SH-SY5Y (cell line): ENCODE measurements around the gene TBC1D17.

Experiments used
- GATA2 ChIP-seq: IDR thresholded peaks from 2 replicates; pipeline ENCODE4 v1.6.1; 2011; ENCODE audit warnings: mild to moderate bottlenecking, low read depth, low read length
- GATA3 ChIP-seq: IDR thresholded peaks from 2 replicates; pipeline ENCODE4 v1.6.1; 2011; ENCODE audit warnings: low read depth, mild to moderate bottlenecking, low read length, moderate library complexity

DNA sequence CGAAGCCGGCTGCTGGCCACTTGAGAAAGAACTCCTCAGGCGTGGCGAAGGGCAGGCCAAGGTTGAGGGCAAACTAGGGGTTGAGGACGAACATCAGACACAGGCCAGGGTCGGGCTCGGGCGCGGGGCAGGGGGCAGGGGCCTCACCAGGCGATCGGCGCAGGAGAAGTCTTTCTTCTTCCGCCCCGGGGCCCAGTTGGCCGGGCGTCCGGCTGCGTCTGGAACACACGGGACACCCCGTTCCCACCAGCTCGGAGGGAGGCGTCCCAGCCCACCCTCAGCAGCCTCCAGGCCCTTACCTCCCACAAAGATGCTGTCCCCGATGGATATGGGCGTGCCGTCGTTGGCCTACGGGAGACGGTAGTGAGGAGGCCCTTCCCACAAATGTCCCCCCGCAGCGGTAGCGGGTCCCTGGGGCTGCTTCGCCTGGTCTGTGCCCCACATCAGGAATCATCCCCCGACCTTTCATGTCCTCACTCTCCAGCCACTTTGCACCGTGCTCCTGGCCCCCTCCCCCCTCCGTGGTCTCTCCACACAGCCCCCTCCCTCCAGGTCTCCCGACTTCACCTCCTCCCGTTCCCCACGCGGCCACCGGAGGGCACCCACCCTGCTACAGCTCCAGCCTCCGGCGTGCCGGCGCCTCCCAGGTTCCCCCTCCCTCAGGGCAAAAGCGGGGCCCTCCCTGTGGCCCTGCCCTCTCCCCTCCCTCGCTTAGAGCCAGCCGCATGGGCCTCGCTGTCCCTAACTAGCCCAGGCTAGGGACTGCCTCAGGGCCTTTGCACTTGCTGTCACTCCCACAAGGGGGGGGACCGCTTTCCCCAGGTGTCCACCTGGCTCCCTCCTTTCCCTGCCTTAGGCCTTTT, 14.9 kb upstream of the TBC1D17 start:
- TF ChIP-seq GATA2 (no peak), GATA3 (no peak)
